ENCODE results near the gene NKX6-1.

Gene NKX6-1

DNA sequence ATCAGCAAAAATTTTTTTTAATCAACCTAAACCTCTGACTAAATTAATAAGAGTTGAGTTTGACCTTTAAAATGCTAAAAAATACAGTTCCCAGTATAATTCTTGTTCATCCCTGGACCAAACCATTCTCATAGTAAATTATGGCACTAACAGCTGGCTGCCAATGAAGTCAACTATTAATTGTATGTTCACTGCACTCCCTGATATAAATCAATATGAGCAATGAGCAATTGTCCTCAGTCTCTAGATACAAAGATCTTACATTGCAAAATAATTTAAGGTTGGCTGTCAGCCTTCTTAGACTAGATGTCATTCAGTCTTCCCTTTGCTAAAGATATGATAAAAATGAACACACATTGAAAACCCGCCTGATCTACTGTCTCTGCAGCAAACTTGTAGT lies 39.3 kb downstream of the NKX6-1 start (continued):
- no peak for TF ChIP-seq CSRNP3 (CRISPR knock-in tag; IDR thresholded peaks at IDR 0.05)

- TF ChIP-seq ISL1 (CRISPR knock-in tag; IDR thresholded peaks at IDR 0.05) = no peak
- TF ChIP-seq TCF4 (CRISPR knock-in tag; IDR thresholded peaks at IDR 0.05; ENCODE audit: borderline replicate concordance) = no peak
- TF ChIP-seq PPARA (CRISPR knock-in tag; IDR thresholded peaks at IDR 0.05; ENCODE audit: borderline replicate concordance) = no peak
- TF ChIP-seq ZNF565 (CRISPR knock-in tag; conservative IDR thresholded peaks at IDR 0.05; ENCODE audit: low read depth) = no peak
- no peak for TF ChIP-seq ESRRG (CRISPR knock-in tag; IDR thresholded peaks at IDR 0.05)
- TF ChIP-seq, protein P1, sequence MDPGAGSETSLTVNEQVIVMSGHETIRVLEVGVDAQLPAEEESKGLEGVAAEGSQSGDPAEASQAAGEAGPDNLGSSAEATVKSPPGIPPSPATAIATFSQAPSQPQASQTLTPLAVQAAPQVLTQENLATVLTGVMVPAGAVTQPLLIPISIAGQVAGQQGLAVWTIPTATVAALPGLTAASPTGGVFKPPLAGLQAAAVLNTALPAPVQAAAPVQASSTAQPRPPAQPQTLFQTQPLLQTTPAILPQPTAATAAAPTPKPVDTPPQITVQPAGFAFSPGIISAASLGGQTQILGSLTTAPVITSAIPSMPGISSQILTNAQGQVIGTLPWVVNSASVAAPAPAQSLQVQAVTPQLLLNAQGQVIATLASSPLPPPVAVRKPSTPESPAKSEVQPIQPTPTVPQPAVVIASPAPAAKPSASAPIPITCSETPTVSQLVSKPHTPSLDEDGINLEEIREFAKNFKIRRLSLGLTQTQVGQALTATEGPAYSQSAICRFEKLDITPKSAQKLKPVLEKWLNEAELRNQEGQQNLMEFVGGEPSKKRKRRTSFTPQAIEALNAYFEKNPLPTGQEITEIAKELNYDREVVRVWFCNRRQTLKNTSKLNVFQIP (CRISPR knock-in tag; IDR thresholded peaks at IDR 0.05; ENCODE audit: borderline replicate concordance, low read depth) = no peak
- no peak for TF ChIP-seq ZNF70 (CRISPR knock-in tag; IDR thresholded peaks at IDR 0.05)
- no peak for TF ChIP-seq BACH2 (CRISPR knock-in tag; IDR thresholded peaks at IDR 0.05; ENCODE audit: borderline replicate concordance)
- ATAC-seq = no peak
These were observed 42.9 kb downstream of the NKX6-1 start for GRCh38 chr4:84456157-84456556.

- no peak for ATAC-seq
- TF ChIP-seq PATZ1 (CRISPR knock-in tag; IDR thresholded peaks at IDR 0.05; ENCODE audit: borderline replicate concordance) (no peak), CSRNP3 (CRISPR knock-in tag; IDR thresholded peaks at IDR 0.05) (no peak), ESRRG (CRISPR knock-in tag; IDR thresholded peaks at IDR 0.05) (no peak), SNAI2 (CRISPR knock-in tag; IDR thresholded peaks at IDR 0.05) (no peak), GLIS3 (CRISPR knock-in tag; IDR thresholded peaks at IDR 0.05) (no peak)
- TF ChIP-seq, protein P2, sequence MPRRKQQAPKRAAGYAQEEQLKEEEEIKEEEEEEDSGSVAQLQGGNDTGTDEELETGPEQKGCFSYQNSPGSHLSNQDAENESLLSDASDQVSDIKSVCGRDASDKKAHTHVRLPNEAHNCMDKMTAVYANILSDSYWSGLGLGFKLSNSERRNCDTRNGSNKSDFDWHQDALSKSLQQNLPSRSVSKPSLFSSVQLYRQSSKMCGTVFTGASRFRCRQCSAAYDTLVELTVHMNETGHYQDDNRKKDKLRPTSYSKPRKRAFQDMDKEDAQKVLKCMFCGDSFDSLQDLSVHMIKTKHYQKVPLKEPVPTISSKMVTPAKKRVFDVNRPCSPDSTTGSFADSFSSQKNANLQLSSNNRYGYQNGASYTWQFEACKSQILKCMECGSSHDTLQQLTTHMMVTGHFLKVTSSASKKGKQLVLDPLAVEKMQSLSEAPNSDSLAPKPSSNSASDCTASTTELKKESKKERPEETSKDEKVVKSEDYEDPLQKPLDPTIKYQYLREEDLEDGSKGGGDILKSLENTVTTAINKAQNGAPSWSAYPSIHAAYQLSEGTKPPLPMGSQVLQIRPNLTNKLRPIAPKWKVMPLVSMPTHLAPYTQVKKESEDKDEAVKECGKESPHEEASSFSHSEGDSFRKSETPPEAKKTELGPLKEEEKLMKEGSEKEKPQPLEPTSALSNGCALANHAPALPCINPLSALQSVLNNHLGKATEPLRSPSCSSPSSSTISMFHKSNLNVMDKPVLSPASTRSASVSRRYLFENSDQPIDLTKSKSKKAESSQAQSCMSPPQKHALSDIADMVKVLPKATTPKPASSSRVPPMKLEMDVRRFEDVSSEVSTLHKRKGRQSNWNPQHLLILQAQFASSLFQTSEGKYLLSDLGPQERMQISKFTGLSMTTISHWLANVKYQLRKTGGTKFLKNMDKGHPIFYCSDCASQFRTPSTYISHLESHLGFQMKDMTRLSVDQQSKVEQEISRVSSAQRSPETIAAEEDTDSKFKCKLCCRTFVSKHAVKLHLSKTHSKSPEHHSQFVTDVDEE (CRISPR knock-in tag; IDR thresholded peaks at IDR 0.05) = no peak
- TF ChIP-seq, protein P1 (CRISPR knock-in tag; IDR thresholded peaks at IDR 0.05; ENCODE audit: borderline replicate concordance, low read depth) = no peak
These were observed 43.4 kb downstream of the NKX6-1 start for GRCh38 chr4:84455697-84456096.

DNA sequence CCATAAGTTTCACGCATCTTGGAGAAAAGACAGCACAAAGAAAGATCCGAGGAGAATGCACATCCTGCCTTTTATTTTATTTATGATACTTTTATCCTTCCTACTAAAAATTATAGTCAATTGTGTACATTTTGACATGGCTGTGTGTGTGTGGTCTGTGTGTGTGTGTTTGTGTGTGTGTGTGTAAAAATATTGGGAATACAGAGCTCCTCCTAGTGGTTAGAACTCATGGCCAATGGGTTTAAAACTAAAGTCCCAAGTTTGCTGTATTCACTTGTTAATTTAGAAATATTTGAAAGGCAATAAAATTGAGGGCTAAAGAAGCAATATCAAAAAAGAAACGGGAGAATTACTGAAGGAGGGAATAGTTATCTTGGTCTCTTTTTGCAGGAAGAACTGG lies 47.5 kb downstream of the NKX6-1 start:
- ATAC-seq = no peak
- TF ChIP-seq TCF4 (CRISPR knock-in tag; IDR thresholded peaks at IDR 0.05; ENCODE audit: borderline replicate concordance) (no peak), SNAI2 (CRISPR knock-in tag; IDR thresholded peaks at IDR 0.05) (no peak), ESRRG (CRISPR knock-in tag; IDR thresholded peaks at IDR 0.05) (no peak), TOX (CRISPR knock-in tag; IDR thresholded peaks at IDR 0.05; ENCODE audit: borderline replicate concordance) (no peak), GLIS3 (CRISPR knock-in tag; IDR thresholded peaks at IDR 0.05) (no peak), ZNF565 (CRISPR knock-in tag; conservative IDR thresholded peaks at IDR 0.05; ENCODE audit: low read depth) (no peak)
- TF ChIP-seq, protein P2 (CRISPR knock-in tag; IDR thresholded peaks at IDR 0.05) = no peak

Measured in SK-N-SH treated with all-trans-retinoic acid at 6 μM for 48 hours (cell line).